ENCODE data around the gene ZNF280C.
"Not testable (repeated sequence)": the region's sequence is repeated elsewhere in the genome, so short reads cannot be mapped to it uniquely, and the experiment has no call there.

Gene ZNF280C

GRCh38 chrX:130262231-130262630, 6.5 kb downstream of the ZNF280C start:
- DNase-seq (ENCODE audit: low read depth in 1 of 2, low spot score in 1 of 2): no peak

DNA sequence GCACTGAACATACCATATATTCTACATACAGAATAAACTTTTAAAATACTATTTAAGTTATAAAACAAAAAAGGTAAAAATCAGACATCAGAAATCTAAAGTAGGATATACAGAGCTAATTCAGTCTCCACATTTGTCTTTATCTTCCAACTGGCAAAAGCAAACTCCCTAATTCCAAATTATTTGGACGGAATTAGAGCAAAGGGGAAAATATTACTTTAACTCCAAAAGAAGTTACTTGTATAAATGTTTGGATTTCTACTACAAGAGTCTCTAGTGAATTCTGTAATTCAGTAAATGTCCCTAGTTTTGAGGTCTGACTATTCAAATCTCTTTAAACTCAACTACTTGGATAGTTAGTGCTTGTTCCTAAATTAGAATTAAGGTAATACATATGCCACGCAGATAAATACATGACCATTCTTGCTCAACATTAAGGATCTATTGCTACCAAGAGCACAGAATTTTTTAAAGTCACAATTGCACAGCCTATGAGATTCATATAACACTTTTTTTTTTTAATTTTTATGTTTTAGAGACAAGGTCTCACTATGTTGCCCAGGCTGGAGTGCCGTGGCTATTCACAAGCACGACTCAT, 7.3 kb downstream of the ZNF280C start:
- DNase-seq (ENCODE audit: low read depth in 1 of 2, low spot score in 1 of 2): no peak

DNA sequence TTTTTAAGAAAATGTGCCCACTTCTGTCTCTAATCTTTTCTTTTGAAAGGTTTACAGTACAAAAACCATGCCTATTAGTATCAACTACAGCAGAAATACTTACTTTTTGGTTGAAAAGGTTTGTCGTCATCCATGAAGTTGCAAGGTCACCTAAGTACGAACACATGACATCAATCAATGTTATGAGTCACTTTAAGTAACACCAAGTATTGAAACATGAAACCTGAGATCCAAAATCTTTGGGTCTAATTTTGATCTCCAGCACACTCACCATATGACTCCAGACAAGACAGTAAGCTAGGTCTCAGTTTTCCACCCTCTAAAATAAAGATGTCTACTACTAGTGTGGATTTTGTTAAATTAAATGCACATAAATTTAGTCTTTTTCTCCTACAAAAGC, 8.4 kb downstream of the ZNF280C start:
- DNase-seq (ENCODE audit: low read depth in 1 of 2, low spot score in 1 of 2): no peak

DNA sequence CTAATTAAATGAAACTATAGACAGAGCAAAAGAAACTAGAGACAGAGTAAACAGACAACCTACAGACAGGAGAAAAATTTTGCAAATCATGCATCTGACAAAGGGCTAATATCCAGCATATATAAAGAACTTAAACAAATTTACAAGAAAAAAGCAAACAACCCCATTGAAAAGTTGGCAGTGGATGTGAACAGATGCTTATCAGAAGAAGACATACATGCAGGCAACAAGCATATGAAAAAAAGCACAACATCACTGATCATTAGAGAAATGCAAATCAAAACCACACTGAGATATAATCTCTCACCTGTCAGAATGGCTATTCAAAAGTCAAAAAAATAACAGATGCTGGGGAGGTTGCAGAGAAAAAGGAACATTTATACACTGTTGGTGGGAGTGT, 14.8 kb downstream of the ZNF280C start:
- DNase-seq (ENCODE audit: low read depth in 1 of 2, low spot score in 1 of 2): no peak

GRCh38 chrX:130251671-130252070, 17.0 kb downstream of the ZNF280C start:
- DNase-seq (ENCODE audit: low read depth in 1 of 2, low spot score in 1 of 2): no peak

DNA sequence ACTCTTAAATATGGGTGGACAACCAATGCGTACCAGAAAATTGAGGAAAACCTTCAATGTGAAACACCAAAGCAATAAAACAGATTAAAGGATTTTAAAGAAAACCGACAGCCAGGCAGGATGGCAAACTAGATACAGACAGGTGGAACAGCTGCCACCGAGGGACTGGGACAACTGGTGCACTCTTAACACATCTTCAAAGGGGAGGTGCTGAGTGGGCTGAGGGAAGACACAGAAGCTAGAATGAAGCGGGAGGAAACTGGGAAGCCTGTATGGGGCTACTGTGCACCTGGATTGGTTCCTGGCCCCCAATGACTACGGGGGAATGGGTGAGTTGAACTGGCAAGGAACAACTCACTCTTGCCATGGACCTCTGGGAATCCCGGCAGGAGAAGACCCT, 20.7 kb downstream of the ZNF280C start:
- no peak for DNase-seq (ENCODE audit: low read depth in 1 of 2, low spot score in 1 of 2)

- DNase-seq (ENCODE audit: low read depth in 1 of 2, low spot score in 1 of 2): no peak
Observed at GRCh38 chrX:130246084-130246483, 22.6 kb downstream of the ZNF280C start.

GRCh38 chrX:130245441-130245840, 23.3 kb downstream of the ZNF280C start:
- no peak for DNase-seq (ENCODE audit: low read depth in 1 of 2, low spot score in 1 of 2)

GRCh38 chrX:130231184-130231583, 37.5 kb downstream of the ZNF280C start:
- DNase-seq (ENCODE audit: low read depth in 1 of 2, low spot score in 1 of 2): not testable (repeated sequence)

DNA sequence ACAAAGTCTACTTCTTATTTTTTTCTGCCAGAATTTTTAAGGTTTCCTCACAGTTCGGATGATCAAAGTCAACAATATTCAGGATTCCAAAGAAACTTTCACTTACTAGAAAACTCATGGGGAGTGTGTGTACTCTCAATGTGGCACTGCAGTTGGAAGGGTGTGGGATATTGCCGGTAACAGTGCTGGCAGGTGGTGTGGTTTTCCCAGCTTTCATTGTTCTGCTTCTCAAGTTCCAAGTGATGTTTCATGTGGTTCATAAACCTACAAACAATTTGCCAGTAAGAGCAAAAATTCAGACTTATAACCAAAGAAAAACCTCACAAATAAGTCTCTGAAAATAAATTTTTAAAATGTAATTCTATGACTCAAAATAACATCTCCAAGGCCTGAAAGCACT, 39.8 kb downstream of the ZNF280C start:
- DNase-seq (ENCODE audit: low read depth in 1 of 2, low spot score in 1 of 2): no peak

- DNase-seq (ENCODE audit: low read depth in 1 of 2, low spot score in 1 of 2): no peak
Observed at GRCh38 chrX:130224810-130225209, 43.9 kb downstream of the ZNF280C start.

DNA sequence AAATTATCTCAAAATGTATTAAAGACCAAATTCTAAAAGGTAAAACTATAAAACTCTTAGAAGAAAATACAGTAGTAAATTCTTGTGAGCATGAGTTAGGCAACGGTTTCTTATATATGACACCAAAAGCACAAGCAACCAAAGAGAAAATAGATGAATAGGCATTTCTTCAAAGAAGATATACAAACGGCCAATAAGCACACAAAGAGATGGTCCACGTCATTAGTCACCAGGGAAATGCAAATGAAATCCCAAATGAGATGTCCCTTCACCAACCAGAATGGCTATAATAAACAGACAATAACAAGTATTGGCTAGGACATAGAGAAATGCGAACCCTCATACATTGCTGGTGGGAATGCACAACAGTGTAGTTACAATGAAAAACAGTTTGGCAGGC, 52.4 kb downstream of the ZNF280C start:
- DNase-seq (ENCODE audit: low read depth in 1 of 2, low spot score in 1 of 2): no peak

- no peak for DNase-seq (ENCODE audit: low read depth in 1 of 2, low spot score in 1 of 2)
Observed at GRCh38 chrX:130213376-130213775, 55.3 kb downstream of the ZNF280C start.

DNA sequence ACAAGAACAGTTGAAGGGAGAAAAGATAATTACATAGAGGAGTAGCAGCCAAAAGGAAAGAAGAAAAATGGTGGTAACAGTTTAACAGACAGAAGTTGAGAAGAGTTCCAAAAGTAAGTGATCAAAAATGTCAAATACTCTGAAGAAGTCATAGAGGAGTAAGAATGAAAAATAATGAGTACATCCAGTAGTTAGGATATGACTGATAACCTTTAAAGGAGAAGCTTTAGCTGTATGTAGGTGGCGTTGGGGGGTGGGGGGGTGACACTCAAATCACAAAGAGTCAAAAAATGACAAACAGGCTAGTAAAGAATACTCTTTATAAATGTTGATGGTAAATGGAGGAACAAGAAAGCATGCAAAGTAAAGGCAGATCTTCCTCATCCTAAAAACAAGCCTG, 56.3 kb downstream of the ZNF280C start:
- DNase-seq (ENCODE audit: low read depth in 1 of 2, low spot score in 1 of 2): no peak

GRCh38 chrX:130211415-130212186, 57.1 kb downstream of the ZNF280C start:
- DNase-seq (ENCODE audit: low read depth in 1 of 2, low spot score in 1 of 2): no peak

DNA sequence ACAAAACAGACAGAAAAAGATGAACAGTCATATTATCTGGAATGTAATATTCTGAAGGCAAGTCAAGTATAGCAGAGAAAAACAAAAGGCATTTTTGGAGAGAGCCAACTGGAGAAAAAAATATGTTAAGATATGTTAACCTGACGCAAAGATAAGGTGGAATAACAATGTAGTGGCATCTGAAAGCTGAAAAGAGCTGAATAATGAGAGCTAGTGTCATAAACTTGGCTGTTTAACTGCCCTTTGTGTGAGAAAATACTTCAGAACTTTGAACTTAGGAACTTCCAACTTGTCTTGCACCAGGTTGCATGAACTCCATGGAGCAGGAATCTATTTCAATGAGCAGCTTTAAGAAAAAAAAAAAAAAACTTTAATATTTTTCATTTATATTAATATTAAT, 64.1 kb downstream of the ZNF280C start:
- no peak for DNase-seq (ENCODE audit: low read depth in 1 of 2, low spot score in 1 of 2)

DNA sequence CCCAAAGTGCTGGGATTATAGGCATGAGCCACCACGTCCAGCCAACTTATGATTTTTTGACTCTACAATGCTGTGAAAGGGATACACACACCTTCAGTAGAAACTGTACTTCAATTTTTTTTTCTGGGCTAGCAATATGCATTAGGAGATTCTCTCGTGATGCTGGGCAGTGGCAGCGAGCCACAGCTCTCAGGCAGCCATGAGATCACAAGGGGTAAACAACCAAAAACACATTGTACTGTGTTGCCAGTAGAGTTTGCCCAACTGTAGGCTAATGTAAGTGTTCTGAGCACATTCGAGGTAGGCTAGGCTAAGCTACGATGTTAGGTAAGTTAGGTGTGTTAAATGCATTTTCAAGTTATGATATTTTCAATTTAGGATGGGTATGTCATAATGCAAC, 71.2 kb downstream of the ZNF280C start:
- no peak for DNase-seq (ENCODE audit: low read depth in 1 of 2, low spot score in 1 of 2)

DNA sequence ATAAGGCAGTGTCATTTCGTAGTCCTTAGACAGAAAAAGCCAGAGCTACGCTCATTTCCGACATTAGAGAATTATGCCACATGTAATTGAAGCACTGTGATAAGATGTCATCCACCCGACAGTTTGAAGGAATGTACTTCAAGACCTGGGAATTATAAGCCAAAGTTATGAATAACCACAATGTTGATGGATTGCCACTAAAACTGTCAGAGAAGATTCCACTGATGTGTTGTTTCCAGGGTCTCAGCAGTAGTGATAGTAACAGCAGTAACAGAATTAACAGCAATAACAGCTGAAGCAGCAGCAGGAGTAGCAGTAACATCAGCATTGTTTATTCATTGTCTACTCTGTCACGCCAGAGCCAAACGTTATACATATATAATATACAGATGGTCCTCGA, 72.2 kb downstream of the ZNF280C start:
- DNase-seq (ENCODE audit: low read depth in 1 of 2, low spot score in 1 of 2): no peak

GRCh38 chrX:130190801-130191200, 77.9 kb downstream of the ZNF280C start:
- no peak for DNase-seq (ENCODE audit: low read depth in 1 of 2, low spot score in 1 of 2)

DNA sequence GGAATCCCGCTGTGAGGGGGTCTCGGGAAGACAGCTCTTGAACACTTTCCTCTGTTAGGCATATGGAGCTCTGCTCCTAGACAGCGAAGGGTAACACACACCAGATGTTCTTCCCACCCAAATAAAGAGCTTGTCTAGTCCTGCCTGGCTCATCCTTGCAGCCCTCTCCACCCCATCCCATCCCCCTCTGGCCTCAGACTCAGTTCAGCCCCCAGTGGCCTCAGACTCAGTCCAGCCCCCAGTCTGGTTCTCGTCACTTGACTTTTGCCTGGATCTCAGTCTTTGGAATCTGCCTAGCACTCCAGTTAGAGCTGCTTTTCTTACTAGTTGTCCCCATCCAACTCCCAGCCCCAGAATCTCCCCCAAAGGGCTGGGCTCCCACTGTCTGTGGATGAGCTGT, 82.0 kb downstream of the ZNF280C start:
- no peak for DNase-seq (ENCODE audit: low read depth in 1 of 2, low spot score in 1 of 2)

- DNase-seq (ENCODE audit: low read depth in 1 of 2, low spot score in 1 of 2): no peak
Observed at GRCh38 chrX:130184857-130185256, 83.8 kb downstream of the ZNF280C start.

DNA sequence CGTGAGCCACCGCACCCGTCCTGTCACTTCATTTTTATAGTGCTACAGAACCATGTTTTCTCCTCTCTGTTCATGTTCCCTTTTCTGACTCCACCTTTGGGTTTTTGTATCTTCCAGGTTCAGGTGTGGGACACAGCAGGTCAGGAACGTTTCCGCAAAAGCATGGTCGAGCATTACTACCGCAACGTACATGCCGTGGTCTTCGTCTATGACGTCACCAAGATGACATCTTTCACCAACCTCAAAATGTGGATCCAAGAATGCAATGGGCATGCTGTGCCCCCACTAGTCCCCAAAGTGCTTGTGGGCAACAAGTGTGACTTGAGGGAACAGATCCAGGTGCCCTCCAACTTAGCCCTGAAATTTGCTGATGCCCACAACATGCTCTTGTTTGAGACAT, 84.5 kb downstream of the ZNF280C start:
- no peak for DNase-seq (ENCODE audit: low read depth in 1 of 2, low spot score in 1 of 2)

- no peak for DNase-seq (ENCODE audit: low read depth in 1 of 2, low spot score in 1 of 2)
Observed at GRCh38 chrX:130179579-130180215, 89.0 kb downstream of the ZNF280C start.

All from stimulated activated CD4-positive, alpha-beta T cell treated with anti-CD3 and anti-CD28 coated beads, Interleukin-15, amount 100 ng/mL, for 1 hour (primary cell).